Liver (tissue), 3 donors: ENCODE results near the gene CTTNBP2.

Source experiments
- CTCF ChIP-seq: fragments of 150-350 bp; IDR thresholded peaks from 2 replicates; pipeline ENCODE4 v1.5.1; 2017; ENCODE audit warnings: improper control_type of control experiment, low read depth, low read length; ENCODE audit not compliant: missing input control
- EGR1 ChIP-seq, 2 donors: IDR thresholded peaks; 2 replicates each; pipeline ENCODE4 v1.6.1; 2016 to 2018; ENCODE audit warnings: antibody characterized with exemption in 2 of 2, low read depth in 2 of 2
- FOXA1 ChIP-seq: IDR thresholded peaks from 2 replicates; pipeline ENCODE4 v1.6.1; 2016; ENCODE audit warnings: antibody characterized with exemption
- HNF4A ChIP-seq, 2 donors: conservative IDR thresholded peaks; 2 replicates each; pipeline ENCODE4 v1.6.1; 2016; ENCODE audit warnings: antibody characterized with exemption in 2 of 2, mild to moderate bottlenecking in 2 of 2
- HNF4G ChIP-seq: IDR thresholded peaks from 2 replicates; pipeline ENCODE4 v1.6.1; 2016; ENCODE audit warnings: antibody characterized with exemption
- JUND ChIP-seq, 2 donors: IDR thresholded peaks; 2 replicates each; pipeline ENCODE4 v1.6.1; 2016; ENCODE audit warnings: antibody characterized with exemption in 2 of 2
- MAX ChIP-seq: IDR thresholded peaks from 2 replicates; pipeline ENCODE4 v1.6.1; 2016; ENCODE audit warnings: antibody characterized with exemption
- NR2F2 ChIP-seq: IDR thresholded peaks from 2 replicates; pipeline ENCODE4 v1.6.1; 2016; ENCODE audit warnings: antibody characterized with exemption
- RAD21 ChIP-seq, 2 donors: IDR thresholded peaks; 2 replicates each; pipeline ENCODE4 v1.6.1; 2016; ENCODE audit warnings: antibody characterized with exemption in 2 of 2, mild to moderate bottlenecking in 2 of 2
- REST ChIP-seq: IDR thresholded peaks from 2 replicates; pipeline ENCODE4 v1.6.1; 2016; ENCODE audit warnings: antibody characterized with exemption, mild to moderate bottlenecking
- SP1 ChIP-seq: IDR thresholded peaks from 2 replicates; pipeline ENCODE4 v1.6.1; 2018; ENCODE audit warnings: antibody characterized with exemption, mild to moderate bottlenecking
- TAF1 ChIP-seq: conservative IDR thresholded peaks from 2 replicates; pipeline ENCODE4 v1.6.1; 2016; ENCODE audit warnings: antibody characterized with exemption, mild to moderate bottlenecking
- YY1 ChIP-seq: IDR thresholded peaks from 2 replicates; pipeline ENCODE4 v1.6.1; 2016; ENCODE audit warnings: antibody characterized with exemption, mild to moderate bottlenecking
- ZBTB33 ChIP-seq: IDR thresholded peaks from 2 replicates; pipeline ENCODE4 v1.6.1; 2016; ENCODE audit warnings: antibody characterized with exemption
- donor health status: healthy.
- donor health status: healthy.

- TF ChIP-seq REST (no peak), CTCF (no peak), TAF1 (no peak), ZBTB33 (no peak), JUND (IDR thresholded peaks at IDR 0.05) (no peak), SP1 (no peak), RAD21 (IDR thresholded peaks at IDR 0.05) (no peak), MAX (no peak), NR2F2 (no peak), HNF4A (conservative IDR thresholded peaks at IDR 0.05) (no peak), EGR1 (IDR thresholded peaks at IDR 0.05; ENCODE audit: low read depth in 2 of 2) (no peak), YY1 (no peak), HNF4G (no peak), FOXA1 (no peak)
These were observed 90.5 kb downstream of the CTTNBP2 start for GRCh38 chr7:117782761-117783160.
